H1 (cell line): Measurements from ENCODE around the gene CDH1. TPM values are rescaled to one million over a fixed set of nuclear protein-coding genes. Genes with fewer than 3 reads are reported as not detected.

ENCODE experiments used
- polyA plus RNA-seq, 7 experiments: library from polyadenylated mRNA; depleted of rRNA in 3 of 7; stranded (reverse) in 5 of 7; unstranded in 2 of 7; fragments of >200 nt in 5 of 7; fragments of 200-250 nt in 2 of 7; gene quantifications; 1 replicate in 5 of 7; 2 replicates in 1 of 7; 4 replicates in 1 of 7; pipeline versions ENCODE4 v1.2.1 to v1.2.3, GENCODE V29; 2011 to 2013; ENCODE audit warnings: missing spikeins in 2 of 7, mixed read lengths in 2 of 7
- total RNA-seq: library from RNA; stranded (reverse); fragmentation: NEBNext Ultra II Directional; extraction: Animal tissue kit (Norgen Biotek cat#: 25700); gene quantifications from 2 replicates; pipeline ENCODE4 v1.2.1, GENCODE V29; 2021
- TF ChIP-seq, protein P1 (sequence below): fragments of 300-600 bp; sonication (generic); IDR thresholded peaks from 2 replicates; pipeline ENCODE4 v1.7.1; 2012; ENCODE audit warnings: low read length, moderate library complexity, mild to moderate bottlenecking, inconsistent platforms; ENCODE audit not compliant: insufficient replicate concordance

Gene CDH1
- total and polyA plus RNA-seq, 2 of the 8 experiments (the other 6 are each of a cell fraction or from before 2014, with no cell fraction given): 133 to 265 TPM

DNA sequence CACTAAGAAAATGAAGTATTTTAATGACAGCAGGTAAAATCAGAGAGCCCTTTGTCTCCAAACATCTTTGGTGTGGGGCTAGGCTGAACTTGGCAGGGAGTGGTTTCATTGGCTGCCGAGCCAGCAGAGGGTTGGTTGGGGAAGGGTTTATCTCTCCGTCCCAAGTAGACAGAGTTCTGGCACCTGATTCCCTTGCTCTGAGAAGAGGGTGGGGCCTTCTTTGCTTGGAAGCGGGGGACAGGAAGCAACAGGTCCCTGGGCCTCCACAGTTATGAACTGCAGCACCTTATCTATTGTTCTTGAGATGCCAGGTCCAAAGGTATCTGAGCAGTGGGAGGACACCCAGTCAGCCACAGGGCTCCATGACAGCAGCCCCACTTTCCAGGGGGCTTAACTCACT, 12.3 kb upstream of the CDH1 start (continued):
- TF ChIP-seq, protein P1, sequence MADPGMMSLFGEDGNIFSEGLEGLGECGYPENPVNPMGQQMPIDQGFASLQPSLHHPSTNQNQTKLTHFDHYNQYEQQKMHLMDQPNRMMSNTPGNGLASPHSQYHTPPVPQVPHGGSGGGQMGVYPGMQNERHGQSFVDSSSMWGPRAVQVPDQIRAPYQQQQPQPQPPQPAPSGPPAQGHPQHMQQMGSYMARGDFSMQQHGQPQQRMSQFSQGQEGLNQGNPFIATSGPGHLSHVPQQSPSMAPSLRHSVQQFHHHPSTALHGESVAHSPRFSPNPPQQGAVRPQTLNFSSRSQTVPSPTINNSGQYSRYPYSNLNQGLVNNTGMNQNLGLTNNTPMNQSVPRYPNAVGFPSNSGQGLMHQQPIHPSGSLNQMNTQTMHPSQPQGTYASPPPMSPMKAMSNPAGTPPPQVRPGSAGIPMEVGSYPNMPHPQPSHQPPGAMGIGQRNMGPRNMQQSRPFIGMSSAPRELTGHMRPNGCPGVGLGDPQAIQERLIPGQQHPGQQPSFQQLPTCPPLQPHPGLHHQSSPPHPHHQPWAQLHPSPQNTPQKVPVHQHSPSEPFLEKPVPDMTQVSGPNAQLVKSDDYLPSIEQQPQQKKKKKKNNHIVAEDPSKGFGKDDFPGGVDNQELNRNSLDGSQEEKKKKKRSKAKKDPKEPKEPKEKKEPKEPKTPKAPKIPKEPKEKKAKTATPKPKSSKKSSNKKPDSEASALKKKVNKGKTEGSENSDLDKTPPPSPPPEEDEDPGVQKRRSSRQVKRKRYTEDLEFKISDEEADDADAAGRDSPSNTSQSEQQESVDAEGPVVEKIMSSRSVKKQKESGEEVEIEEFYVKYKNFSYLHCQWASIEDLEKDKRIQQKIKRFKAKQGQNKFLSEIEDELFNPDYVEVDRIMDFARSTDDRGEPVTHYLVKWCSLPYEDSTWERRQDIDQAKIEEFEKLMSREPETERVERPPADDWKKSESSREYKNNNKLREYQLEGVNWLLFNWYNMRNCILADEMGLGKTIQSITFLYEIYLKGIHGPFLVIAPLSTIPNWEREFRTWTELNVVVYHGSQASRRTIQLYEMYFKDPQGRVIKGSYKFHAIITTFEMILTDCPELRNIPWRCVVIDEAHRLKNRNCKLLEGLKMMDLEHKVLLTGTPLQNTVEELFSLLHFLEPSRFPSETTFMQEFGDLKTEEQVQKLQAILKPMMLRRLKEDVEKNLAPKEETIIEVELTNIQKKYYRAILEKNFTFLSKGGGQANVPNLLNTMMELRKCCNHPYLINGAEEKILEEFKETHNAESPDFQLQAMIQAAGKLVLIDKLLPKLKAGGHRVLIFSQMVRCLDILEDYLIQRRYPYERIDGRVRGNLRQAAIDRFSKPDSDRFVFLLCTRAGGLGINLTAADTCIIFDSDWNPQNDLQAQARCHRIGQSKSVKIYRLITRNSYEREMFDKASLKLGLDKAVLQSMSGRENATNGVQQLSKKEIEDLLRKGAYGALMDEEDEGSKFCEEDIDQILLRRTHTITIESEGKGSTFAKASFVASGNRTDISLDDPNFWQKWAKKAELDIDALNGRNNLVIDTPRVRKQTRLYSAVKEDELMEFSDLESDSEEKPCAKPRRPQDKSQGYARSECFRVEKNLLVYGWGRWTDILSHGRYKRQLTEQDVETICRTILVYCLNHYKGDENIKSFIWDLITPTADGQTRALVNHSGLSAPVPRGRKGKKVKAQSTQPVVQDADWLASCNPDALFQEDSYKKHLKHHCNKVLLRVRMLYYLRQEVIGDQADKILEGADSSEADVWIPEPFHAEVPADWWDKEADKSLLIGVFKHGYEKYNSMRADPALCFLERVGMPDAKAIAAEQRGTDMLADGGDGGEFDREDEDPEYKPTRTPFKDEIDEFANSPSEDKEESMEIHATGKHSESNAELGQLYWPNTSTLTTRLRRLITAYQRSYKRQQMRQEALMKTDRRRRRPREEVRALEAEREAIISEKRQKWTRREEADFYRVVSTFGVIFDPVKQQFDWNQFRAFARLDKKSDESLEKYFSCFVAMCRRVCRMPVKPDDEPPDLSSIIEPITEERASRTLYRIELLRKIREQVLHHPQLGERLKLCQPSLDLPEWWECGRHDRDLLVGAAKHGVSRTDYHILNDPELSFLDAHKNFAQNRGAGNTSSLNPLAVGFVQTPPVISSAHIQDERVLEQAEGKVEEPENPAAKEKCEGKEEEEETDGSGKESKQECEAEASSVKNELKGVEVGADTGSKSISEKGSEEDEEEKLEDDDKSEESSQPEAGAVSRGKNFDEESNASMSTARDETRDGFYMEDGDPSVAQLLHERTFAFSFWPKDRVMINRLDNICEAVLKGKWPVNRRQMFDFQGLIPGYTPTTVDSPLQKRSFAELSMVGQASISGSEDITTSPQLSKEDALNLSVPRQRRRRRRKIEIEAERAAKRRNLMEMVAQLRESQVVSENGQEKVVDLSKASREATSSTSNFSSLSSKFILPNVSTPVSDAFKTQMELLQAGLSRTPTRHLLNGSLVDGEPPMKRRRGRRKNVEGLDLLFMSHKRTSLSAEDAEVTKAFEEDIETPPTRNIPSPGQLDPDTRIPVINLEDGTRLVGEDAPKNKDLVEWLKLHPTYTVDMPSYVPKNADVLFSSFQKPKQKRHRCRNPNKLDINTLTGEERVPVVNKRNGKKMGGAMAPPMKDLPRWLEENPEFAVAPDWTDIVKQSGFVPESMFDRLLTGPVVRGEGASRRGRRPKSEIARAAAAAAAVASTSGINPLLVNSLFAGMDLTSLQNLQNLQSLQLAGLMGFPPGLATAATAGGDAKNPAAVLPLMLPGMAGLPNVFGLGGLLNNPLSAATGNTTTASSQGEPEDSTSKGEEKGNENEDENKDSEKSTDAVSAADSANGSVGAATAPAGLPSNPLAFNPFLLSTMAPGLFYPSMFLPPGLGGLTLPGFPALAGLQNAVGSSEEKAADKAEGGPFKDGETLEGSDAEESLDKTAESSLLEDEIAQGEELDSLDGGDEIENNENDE: no peak
